Right lung (tissue), 5 donors: ENCODE measurements around the gene RBM38. TPM values are rescaled to one million over a fixed set of nuclear protein-coding genes. Genes with fewer than 3 reads are reported as not detected.

Source experiments
- DNase-seq, 2 donors: peaks; one replicate each; pipeline ENCODE4 v3.0.0-alpha.2; 2013
- polyA plus RNA-seq, 5 donors: library from polyadenylated mRNA; unstranded; fragments of 120-200 nt; gene quantifications; one replicate each; pipeline versions ENCODE4 v1.2.1 to v1.2.3, GENCODE V29; 2013; ENCODE audit warnings: inconsistent platforms in 1 of 5, low replicate concordance in 1 of 5; ENCODE audit not compliant: insufficient read length in 5 of 5, insufficient read depth in 1 of 5

Gene RBM38
- polyA plus RNA-seq, 5 donors, result 16.8 to 33.5 (median 21.3) TPM

GRCh38 chr20:57449398-57450354 is 58.5 kb downstream of the RBM38 start:
- DNase-seq, result no peak

GRCh38 chr20:57450419-57450818 is 59.2 kb downstream of the RBM38 start:
- no peak for DNase-seq

GRCh38 chr20:57450931-57451330 is 59.7 kb downstream of the RBM38 start:
- DNase-seq, result no peak

- DNase-seq, result no peak
Measured at GRCh38 chr20:57451431-57451794, 60.2 kb downstream of the RBM38 start.

- no peak for DNase-seq
Measured at GRCh38 chr20:57451795-57452661, 60.8 kb downstream of the RBM38 start.

- DNase-seq, result no peak
Measured at GRCh38 chr20:57455386-57455785, 64.2 kb downstream of the RBM38 start.

GRCh38 chr20:57456116-57456515 is 64.9 kb downstream of the RBM38 start:
- DNase-seq, result no peak

GRCh38 chr20:57457243-57458095 is 66.3 kb downstream of the RBM38 start:
- DNase-seq, result no peak

GRCh38 chr20:57458400-57459160 is 67.4 kb downstream of the RBM38 start:
- DNase-seq, result no peak

Other genes starting within 250 kb of the RBM38 start
- gene BMP7, start 124.8 kb upstream of the RBM38 start, polyA plus RNA-seq, result 10 to 100 TPM; 11.1 to 18.9 (median 17.2) TPM
- not detected for gene SPO11, start 61.6 kb upstream of the RBM38 start, polyA plus RNA-seq
- gene RAE1, start 40.1 kb upstream of the RBM38 start, polyA plus RNA-seq, result 10 to 100 TPM; 43.0 to 55.2 (median 51.9) TPM
- gene CTCFL, start 133.7 kb downstream of the RBM38 start, polyA plus RNA-seq, result under 1 TPM; 0.33 to 0.52 (median 0.50) TPM
- under 1 TPM; 0.18 to 0.55 (median 0.22) TPM for gene PCK1, start 169.7 kb downstream of the RBM38 start, polyA plus RNA-seq
- gene ZBP1, start 229.0 kb downstream of the RBM38 start, polyA plus RNA-seq, result under 1 TPM; 0.08 to 0.37 (median 0.13) TPM